Testis (tissue), 2 donors: ENCODE measurements around the gene RTF2.
"Not testable (repeated sequence)": the region's sequence is repeated elsewhere in the genome, so short reads cannot be mapped to it uniquely, and the experiment has no call there.

ENCODE experiments used
- POLR2A ChIP-seq: fragments of 450-650 bp; IDR thresholded peaks from one replicate; pipeline ENCODE4 v1.6.1; 2017; ENCODE audit warnings: antibody characterized with exemption, mild to moderate bottlenecking, moderate library complexity
- TF ChIP-seq, protein P1 (sequence below), 3 experiments: fragments of 450-650 bp in 2 of 3; fragments of 200-600 bp in 1 of 3; sonication (generic) in 1 of 3; IDR thresholded peaks; one replicate each; pipeline ENCODE4 v1.5.1; 2016 to 2019; ENCODE audit warnings: antibody characterized with exemption in 3 of 3, mild to moderate bottlenecking in 2 of 3, moderate library complexity in 1 of 3

DNA sequence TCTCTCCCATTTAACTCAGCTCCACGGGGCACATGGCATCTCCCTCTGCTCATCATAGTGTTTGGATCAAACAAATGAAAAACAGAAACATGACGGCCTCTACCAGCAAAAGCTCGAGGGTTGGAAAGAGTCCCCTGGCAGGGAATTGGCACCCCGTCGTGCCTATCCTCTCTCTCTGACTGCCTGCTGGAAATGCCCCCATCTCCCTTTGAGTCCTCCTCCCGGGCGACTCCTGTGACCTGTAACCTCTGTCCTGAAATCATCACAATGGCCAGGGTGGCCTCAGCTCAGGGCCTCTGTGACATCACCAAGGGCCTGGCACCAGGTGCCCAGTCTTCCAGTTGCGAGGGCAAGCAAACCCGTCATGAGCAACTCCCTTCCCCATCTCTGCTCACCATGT, 64.5 kb downstream of the RTF2 start, which contains the start of gene FAM209B:
- TF ChIP-seq, protein P1, sequence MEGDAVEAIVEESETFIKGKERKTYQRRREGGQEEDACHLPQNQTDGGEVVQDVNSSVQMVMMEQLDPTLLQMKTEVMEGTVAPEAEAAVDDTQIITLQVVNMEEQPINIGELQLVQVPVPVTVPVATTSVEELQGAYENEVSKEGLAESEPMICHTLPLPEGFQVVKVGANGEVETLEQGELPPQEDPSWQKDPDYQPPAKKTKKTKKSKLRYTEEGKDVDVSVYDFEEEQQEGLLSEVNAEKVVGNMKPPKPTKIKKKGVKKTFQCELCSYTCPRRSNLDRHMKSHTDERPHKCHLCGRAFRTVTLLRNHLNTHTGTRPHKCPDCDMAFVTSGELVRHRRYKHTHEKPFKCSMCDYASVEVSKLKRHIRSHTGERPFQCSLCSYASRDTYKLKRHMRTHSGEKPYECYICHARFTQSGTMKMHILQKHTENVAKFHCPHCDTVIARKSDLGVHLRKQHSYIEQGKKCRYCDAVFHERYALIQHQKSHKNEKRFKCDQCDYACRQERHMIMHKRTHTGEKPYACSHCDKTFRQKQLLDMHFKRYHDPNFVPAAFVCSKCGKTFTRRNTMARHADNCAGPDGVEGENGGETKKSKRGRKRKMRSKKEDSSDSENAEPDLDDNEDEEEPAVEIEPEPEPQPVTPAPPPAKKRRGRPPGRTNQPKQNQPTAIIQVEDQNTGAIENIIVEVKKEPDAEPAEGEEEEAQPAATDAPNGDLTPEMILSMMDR (IDR thresholded peaks at IDR 0.05): not testable (repeated sequence)
- not testable (repeated sequence) for TF ChIP-seq POLR2A
